Lower lobe of right lung (tissue), 2 donors: ENCODE results near the gene RAF1. TPM values are rescaled to one million over a fixed set of nuclear protein-coding genes. Genes with fewer than 3 reads are reported as not detected.

Experiments used
- ATAC-seq, 2 donors: fragments of 200-7000 bp; cut with Tn5 transposase; one replicate each; pipeline ENCODE4 v1.9.1; 2020 to 2022; ENCODE audit warnings: mild to moderate bottlenecking in 2 of 2, moderate library complexity in 2 of 2
- DNase-seq: peaks from one replicate; pipeline ENCODE4 v3.0.0-alpha.2; 2020
- H3K27ac ChIP-seq: fragments of 200-600 bp; one replicate; pipeline ENCODE4 v1.8.0; 2022
- H3K27me3 ChIP-seq: fragments of 200-600 bp; one replicate; pipeline ENCODE4 v1.8.0; 2022; ENCODE audit warnings: low read depth
- H3K36me3 ChIP-seq: fragments of 200-600 bp; one replicate; pipeline ENCODE4 v1.8.0; 2022; ENCODE audit warnings: mild to moderate bottlenecking
- H3K4me1 ChIP-seq: fragments of 200-600 bp; one replicate; pipeline ENCODE4 v1.8.0; 2022
- H3K4me3 ChIP-seq: fragments of 200-600 bp; one replicate; pipeline ENCODE4 v1.8.0; 2022; ENCODE audit warnings: mild to moderate bottlenecking
- H3K9me3 ChIP-seq: fragments of 200-600 bp; one replicate; pipeline ENCODE4 v1.8.0; 2022
- intact Hi-C: fragments of 100-400 bp; cut with DNase I; formaldehyde crosslinking; loops from one replicate; pipeline ENCODE4 v1.11.0; 2022
- total RNA-seq: library from RNA; stranded (reverse); fragmentation: NEBNext Ultra II Directional; extraction: Animal tissue kit (Norgen Biotek cat#: 25700); gene quantifications from one replicate; pipeline ENCODE4 v1.2.1, GENCODE V29; 2021
- TF ChIP-seq, protein P1 (sequence below): fragments of 200-600 bp; IDR thresholded peaks from one replicate; pipeline ENCODE4 v1.8.0; 2022; ENCODE audit warnings: antibody characterized with exemption, mild to moderate bottlenecking
- donor health status: DM: no; HTN: yes; CAD: no; lungs with severe emphysema.

RAF1 gene
- total RNA-seq, 1 donor from 2014 or later, result 92.7 TPM

GRCh38 chr3:12541625-12542024, 122.3 kb downstream of the RAF1 start:
- H3K27me3 ChIP-seq, result no peaks in the 10 kb centered on the region
- intact Hi-C loops, result no loop called here
- TF ChIP-seq, protein P1, sequence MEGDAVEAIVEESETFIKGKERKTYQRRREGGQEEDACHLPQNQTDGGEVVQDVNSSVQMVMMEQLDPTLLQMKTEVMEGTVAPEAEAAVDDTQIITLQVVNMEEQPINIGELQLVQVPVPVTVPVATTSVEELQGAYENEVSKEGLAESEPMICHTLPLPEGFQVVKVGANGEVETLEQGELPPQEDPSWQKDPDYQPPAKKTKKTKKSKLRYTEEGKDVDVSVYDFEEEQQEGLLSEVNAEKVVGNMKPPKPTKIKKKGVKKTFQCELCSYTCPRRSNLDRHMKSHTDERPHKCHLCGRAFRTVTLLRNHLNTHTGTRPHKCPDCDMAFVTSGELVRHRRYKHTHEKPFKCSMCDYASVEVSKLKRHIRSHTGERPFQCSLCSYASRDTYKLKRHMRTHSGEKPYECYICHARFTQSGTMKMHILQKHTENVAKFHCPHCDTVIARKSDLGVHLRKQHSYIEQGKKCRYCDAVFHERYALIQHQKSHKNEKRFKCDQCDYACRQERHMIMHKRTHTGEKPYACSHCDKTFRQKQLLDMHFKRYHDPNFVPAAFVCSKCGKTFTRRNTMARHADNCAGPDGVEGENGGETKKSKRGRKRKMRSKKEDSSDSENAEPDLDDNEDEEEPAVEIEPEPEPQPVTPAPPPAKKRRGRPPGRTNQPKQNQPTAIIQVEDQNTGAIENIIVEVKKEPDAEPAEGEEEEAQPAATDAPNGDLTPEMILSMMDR, result no peak
- DNase-seq (no peak), ATAC-seq (no peak)
- no peak overlapping the region for H3K27ac ChIP-seq
- H3K9me3 ChIP-seq, result no peaks in the 10 kb centered on the region
- H3K4me1 ChIP-seq, result no peaks in the 10 kb centered on the region
- H3K36me3 ChIP-seq, result peaks cover 5% of the 10 kb centered on the region
- no peak overlapping the region for H3K4me3 ChIP-seq

- Histone ChIP-seq H3K36me3 (peaks cover 28% of the 10 kb centered on the region), H3K27ac (no peak overlapping the region), H3K4me1 (no peaks in the 10 kb centered on the region), H3K27me3 (no peaks in the 10 kb centered on the region), H3K4me3 (no peak overlapping the region), H3K9me3 (no peaks in the 10 kb centered on the region)
- ATAC-seq (no peak), DNase-seq (no peak)
- TF ChIP-seq, protein P1, result no peak
- intact Hi-C loops, result no loop called here
Observed at GRCh38 chr3:12536423-12536822, 127.5 kb downstream of the RAF1 start.

Other genes with a start within 250 kb of the RAF1 start
- 23.6 TPM for gene TSEN2, start 179.6 kb downstream of the RAF1 start, total RNA-seq
- not detected for gene MKRN2OS, start 118.6 kb downstream of the RAF1 start, total RNA-seq
- 21.7 TPM for gene MKRN2, start 107.0 kb downstream of the RAF1 start, total RNA-seq
- gene TMEM40, start 95.1 kb upstream of the RAF1 start, total RNA-seq, result 1.0 TPM
- gene CAND2, start 132.6 kb upstream of the RAF1 start, total RNA-seq, result 6.4 TPM
- 1,243 TPM for gene RPL32, start 177.4 kb upstream of the RAF1 start, total RNA-seq